Coronary artery (tissue), 2 donors: ENCODE data around the gene NBPF4.
"Not testable (repeated sequence)": the region's sequence is repeated elsewhere in the genome, so short reads cannot be mapped to it uniquely, and the experiment has no call there.

ENCODE experiments used
- DNase-seq: peaks from one replicate; pipeline ENCODE4 v3.0.0-alpha.2; 2017; ENCODE audit warnings: low spot score
- H3K27ac ChIP-seq, 2 donors: fragments of 200-600 bp; sonication (generic); one replicate each; pipeline ENCODE4 v1.5.1; 2016 to 2019
- H3K4me3 ChIP-seq: fragments of 200-600 bp; sonication (generic); 2 replicates; pipeline ENCODE4 v1.5.1; 2016; ENCODE audit warnings: mild to moderate bottlenecking, moderate library complexity

Gene NBPF4, protein sequence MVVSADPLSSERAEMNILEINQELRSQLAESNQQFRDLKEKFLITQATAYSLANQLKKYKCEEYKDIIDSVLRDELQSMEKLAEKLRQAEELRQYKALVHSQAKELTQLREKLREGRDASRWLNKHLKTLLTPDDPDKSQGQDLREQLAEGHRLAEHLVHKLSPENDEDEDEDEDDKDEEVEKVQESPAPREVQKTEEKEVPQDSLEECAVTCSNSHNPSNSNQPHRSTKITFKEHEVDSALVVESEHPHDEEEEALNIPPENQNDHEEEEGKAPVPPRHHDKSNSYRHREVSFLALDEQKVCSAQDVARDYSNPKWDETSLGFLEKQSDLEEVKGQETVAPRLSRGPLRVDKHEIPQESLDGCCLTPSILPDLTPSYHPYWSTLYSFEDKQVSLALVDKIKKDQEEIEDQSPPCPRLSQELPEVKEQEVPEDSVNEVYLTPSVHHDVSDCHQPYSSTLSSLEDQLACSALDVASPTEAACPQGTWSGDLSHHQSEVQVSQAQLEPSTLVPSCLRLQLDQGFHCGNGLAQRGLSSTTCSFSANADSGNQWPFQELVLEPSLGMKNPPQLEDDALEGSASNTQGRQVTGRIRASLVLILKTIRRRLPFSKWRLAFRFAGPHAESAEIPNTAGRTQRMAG

DNA sequence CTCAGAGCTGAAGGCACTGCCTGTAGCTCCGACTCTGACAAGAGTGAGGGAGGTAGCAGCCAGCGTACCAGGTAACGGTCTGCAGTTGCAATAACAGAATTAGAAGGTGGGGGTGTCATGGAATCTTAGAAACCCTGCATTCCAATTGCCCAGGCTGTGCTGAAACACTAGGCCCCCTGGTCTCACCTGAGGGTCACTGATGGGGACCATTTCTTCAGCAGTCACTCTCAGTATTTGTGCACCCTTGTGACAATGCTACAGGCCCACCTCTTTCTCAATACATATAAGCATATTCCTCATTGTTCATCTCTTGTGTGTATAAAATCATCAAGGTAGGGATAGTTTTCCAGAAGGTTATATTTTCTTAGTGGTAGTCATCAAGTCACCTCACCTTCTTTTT, at the start of gene NBPF4:
Gene NBPF4, minus strand, starts transcription at position 101 of the 400 bp plus-strand sequence. CDS start 315 bp downstream, outside the sequence.
- not testable (repeated sequence) for H3K4me3 ChIP-seq, DNase-seq, H3K27ac ChIP-seq

DNA sequence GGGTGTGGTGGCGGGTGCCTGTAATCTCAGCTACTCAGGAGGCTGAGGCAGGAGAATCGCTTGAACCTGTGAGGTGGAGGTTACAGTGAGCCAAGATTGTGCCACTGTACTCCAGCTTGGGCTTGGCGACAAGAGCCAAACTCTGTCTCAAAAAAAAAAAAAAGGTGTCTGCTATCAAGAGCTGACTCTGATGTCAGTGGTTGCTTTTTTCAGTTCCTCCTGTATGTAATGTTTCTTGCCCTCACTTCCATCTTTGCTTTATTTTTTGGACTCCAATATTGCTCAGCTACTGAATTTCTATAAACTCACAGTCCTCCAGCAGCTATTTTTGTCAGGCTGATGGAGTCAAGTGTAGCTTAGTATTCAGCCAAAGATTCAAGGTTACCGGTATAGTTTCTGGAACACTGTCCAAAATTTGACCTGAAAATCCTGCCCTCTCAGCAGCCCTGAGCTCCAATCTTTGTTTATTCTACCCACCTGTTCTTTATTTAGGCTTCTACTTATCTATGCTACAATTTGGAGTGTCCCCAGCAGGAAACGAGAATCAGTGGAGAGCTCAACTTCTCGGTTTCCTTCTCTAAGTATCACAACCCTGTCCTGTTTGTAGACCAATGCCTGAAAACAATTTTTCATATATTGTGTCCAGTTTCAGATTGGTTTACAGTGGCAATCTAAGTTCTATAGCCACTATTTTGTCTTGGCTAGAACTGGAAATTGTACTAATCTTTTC, 38.8 kb upstream of the NBPF4 start:
- not testable (repeated sequence) for H3K27ac ChIP-seq, H3K4me3 ChIP-seq, DNase-seq

DNA sequence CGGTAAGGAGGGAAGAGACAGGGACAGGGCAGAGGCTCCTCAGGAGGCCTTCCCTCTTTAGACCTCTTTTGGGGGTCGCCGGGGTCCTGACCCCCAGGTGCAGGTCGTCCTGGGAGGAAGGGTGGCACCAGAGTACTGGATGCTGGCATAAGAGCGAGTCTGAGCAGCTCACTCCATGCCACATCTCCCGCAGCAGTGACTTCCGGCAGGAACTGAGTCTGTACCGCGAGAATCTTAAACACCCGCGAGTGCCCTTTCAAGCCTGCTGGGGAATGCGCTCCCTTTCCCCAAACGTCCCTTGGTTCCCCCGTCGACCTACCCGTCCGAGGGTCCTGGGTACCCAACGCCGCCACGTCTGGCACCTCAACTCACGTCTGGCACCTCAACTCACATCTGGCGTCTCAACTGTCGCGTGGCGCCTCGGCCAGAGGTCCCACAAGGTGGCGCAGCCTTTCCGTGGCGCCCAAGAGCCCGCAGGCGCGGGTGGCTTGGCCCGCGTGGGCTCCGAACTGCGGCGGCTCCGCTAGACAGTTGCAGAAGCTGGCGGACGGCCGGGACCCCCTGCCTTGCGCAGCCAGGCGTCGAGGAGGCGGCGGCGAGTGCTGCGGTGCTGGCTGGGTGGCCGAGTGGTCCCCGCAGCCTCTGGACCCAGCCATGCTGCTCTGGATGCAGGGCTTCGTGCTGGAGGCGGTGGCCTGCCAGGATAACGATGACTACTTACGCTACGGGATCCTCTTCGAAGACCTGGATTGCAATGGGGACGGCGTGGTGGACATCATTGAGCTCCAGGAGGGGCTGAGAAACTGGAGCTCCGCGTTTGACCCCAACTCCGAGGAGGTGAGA, 28.8 kb upstream of the NBPF4 start:
- not testable (repeated sequence) for DNase-seq, H3K4me3 ChIP-seq, H3K27ac ChIP-seq

DNA sequence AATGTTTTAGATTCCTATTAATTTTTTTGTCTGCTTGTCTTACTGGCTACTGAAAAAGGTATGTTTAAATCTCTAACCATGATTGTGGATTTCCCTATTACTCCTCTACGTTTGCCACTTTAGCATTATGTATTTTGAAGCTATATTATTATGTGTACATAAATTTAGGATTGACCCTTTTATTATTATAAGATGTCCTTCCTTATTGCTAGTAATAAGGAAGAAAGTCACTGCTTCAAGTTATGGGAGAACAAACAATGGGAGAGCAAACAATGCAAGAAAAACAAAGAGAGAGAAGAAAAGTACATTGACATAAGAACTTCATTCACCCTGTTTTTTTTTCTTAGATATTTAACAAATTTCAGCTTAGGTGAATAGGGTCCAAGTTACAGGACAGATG, 23.2 kb upstream of the NBPF4 start:
- not testable (repeated sequence) for H3K4me3 ChIP-seq, H3K27ac ChIP-seq, DNase-seq

DNA sequence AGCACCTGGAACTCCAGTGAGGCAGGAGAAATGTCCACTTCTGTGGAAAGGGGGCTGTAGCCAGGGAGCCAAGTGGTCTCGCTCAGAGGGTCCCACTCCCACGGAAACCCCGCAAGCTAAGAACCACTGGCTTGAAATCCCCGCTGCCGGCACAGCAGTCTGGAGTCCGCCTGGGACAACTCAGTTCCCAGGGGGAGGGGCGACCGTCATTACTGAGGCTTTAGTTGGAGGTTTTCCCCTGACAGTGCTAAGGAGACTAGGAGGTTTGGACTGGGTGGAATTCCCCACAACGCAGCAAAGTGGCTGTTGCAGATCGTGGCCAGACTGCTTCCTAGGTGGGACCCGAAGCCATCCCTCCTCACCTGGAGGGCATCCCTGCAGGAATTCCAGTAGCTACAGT, 18.1 kb upstream of the NBPF4 start:
- not testable (repeated sequence) for DNase-seq, H3K4me3 ChIP-seq, H3K27ac ChIP-seq

DNA sequence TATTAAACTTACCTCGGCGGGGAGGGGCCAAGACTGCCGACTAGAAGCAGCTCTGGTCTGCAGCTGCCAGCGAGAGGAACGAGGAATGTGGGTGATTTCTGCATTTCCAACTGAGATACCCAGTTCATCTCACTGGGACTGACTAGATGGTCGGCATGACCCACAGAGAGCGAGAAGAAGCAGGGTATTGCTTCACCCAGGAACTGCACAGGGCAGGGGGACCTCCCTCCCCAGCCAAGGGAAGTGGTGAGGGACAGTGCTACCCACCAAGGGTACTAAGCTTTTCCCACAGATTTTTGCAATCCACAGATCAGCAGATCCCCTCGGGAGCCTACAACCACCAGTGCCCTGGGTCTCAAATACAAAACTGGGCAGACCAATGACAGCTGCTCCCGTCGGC, 17.6 kb upstream of the NBPF4 start:
- H3K27ac ChIP-seq, H3K4me3 ChIP-seq, DNase-seq: not testable (repeated sequence)

DNA sequence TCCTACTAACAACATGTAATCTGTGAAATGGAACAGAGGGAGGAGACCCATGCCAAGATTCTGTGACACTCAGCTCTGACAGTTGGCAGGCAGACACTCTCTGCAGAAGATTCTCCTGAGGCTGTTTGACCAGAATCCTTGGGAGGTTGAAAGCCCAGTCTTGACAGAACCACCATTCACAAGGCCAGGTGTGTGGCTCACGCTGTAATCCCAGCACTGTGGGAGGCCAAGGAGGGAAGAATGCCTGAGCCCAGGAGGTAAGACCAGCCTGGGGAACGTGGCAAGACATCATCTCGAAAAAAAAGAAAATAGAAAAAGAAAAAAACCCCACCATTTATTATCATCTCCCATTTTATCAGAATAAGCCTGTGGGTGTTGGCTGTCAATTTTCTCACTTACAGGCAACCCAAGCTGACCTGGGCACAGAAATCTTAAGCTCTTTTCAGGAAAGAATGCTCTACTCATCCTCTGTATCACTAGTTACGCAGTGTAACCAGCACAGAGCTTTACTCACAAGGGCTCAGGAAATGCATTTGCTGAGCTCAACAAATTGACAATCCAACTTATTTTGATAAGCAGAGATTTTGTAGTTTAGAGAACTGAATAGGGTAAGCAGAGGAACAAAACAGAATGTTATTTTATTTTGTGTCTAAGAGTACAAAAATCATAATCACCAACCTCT, 16.8 kb upstream of the NBPF4 start:
- DNase-seq, H3K27ac ChIP-seq, H3K4me3 ChIP-seq: not testable (repeated sequence)

DNA sequence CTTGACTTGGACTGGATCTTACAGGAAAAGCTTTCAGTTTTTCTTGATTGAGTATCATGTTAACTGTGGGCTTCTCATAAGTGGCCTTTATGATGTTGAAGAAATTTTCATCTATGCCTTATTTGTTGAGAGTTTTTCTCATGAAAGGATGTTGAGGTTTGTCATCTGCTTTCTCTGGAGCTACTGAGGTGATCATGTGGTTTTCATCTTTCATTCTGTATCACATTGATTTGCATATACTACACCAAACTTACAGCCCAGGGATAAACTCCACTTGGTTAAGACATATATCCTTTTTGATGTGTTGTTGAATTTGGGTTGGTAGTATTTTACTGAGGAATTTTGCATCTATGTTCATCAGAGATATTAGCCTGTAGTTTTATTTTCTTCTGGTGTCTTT, 11.6 kb upstream of the NBPF4 start:
- DNase-seq, H3K4me3 ChIP-seq, H3K27ac ChIP-seq: not testable (repeated sequence)

DNA sequence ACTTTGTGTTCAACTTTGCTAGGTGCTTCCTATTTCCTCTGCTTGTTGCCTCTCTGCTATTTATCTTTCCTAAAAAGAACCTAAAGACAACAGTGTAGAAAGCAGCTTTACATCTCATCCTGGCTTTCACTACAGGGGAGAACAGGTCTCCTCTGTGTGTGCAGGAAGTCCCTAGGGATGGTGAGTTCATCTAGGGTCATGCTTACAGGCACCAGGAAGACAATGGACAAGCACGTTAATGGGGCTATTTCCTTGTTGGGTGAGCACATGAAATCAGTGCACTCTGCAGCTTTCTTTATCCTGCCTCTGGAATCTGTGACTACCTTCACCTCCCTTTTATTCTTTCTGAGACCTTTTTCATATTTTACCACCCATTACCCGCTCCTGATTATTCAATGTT, 4.5 kb downstream of the NBPF4 start:
- not testable (repeated sequence) for DNase-seq, H3K27ac ChIP-seq, H3K4me3 ChIP-seq

DNA sequence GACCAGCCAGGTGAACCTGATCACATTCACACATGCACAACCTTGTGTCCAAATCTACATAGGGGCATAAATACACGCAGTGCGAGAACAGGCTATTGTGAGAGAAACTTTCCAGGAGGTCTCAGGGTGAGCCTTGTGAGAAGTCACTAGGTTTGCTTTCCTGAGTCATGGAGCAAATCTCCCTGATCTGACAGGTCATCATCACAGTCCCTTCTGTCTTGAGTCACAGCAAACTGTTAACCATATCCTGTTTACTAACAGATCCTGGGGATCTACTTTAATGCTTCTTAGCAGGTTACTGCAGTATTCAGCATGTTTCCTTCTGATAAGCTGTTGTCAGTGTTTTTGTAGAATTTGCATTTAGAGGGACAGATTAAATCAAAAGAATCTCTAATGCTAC, 8.6 kb downstream of the NBPF4 start:
- not testable (repeated sequence) for H3K4me3 ChIP-seq, H3K27ac ChIP-seq, DNase-seq

DNA sequence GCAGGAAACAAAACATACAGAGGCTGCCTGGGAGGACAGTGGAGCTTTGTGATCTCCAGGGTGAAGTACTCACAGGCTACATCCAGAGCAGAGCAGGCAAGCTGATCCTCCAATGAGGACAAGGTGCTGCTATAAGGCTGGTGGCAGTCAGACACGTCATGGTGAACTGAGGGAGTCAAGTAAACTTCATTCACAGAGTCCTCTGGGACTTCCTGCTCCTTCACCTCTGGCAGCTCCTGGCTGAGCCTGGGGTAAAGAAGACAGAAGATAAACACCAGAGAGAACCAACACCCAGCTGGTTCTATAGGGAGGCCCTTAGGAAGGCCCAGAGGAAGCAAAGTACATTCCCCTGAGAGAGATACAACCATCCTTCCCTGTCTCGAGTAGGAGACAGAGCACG, 11.7 kb downstream of the NBPF4 start:
- H3K4me3 ChIP-seq, H3K27ac ChIP-seq, DNase-seq: not testable (repeated sequence)

DNA sequence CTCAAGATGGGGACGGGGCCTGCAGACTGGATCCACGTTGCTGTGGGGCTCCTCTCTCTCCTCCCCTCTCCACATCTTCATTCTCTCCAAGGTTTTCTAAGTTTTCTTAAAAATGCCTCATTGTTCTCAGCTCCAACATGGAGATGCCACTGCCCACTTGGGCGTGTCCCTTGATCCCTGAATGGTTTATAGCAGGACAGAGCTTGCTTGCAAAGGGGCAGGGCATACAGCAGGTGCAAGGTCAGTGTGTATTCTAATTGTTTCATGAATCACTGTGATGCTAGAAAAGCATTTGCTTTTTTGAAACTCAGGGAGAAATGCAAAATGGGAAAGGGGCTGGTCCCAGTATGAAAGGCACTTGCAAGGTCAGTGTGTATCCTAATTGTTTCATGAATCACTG, 13.9 kb downstream of the NBPF4 start:
- DNase-seq, H3K4me3 ChIP-seq, H3K27ac ChIP-seq: not testable (repeated sequence)

DNA sequence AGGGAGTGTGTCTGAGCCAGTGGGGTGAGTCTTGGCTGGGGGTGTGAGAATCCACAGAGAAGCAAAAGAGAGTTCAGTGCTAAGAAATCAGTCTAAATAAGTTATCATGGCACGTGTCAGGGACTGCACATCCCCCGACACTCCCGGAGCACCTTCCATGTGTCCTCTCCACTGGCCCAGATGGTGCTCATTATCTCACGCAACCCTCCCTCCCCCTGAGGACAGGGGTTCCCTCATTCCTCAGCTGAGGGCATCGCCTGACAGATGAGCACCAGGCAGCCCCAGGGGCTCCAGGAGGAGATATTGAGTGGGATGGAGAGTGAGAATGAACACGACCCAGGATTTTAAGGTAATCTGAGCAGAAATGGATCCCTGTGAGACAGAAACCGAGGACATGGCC, 16.1 kb downstream of the NBPF4 start:
- not testable (repeated sequence) for H3K27ac ChIP-seq, H3K4me3 ChIP-seq, DNase-seq

DNA sequence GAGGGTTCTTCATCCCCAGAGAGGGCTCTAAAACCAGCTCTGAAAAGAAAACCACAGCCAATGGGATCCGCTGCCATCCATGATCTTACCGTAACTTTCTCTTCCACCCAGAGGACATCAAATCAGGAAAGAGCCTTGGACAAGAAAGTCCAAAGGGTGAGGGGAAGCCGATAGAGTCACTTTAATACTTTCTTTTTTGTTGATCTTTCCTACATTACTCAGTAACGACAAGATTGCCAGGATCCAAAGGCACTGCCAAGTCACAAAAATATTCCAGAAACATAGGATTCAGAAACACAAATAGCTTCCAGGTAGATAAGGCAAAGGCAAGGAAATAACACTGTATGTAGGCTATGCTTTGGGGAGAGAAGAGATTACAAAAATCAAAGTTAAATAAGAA, 17.0 kb downstream of the NBPF4 start:
- not testable (repeated sequence) for DNase-seq, H3K27ac ChIP-seq, H3K4me3 ChIP-seq

DNA sequence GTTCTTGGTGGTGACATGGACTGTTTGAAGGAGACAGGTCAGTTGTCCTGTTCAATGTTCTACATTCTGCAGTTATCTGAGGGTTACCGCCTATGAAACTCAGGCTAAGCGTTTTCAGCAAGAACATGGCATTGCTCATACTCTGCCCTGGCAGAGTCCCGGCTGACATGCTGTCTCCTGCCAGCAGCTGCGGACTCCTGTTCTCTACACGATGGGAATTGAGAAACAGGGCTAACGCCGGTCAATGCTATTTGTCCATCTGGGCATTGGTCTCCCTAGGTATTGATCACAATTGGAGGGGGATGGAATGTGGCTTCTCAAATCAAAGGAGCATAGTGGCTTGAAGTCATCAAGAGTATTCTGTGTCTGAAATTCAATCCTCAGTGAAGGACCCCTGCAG, 20.6 kb downstream of the NBPF4 start:
- H3K4me3 ChIP-seq, H3K27ac ChIP-seq, DNase-seq: not testable (repeated sequence)

DNA sequence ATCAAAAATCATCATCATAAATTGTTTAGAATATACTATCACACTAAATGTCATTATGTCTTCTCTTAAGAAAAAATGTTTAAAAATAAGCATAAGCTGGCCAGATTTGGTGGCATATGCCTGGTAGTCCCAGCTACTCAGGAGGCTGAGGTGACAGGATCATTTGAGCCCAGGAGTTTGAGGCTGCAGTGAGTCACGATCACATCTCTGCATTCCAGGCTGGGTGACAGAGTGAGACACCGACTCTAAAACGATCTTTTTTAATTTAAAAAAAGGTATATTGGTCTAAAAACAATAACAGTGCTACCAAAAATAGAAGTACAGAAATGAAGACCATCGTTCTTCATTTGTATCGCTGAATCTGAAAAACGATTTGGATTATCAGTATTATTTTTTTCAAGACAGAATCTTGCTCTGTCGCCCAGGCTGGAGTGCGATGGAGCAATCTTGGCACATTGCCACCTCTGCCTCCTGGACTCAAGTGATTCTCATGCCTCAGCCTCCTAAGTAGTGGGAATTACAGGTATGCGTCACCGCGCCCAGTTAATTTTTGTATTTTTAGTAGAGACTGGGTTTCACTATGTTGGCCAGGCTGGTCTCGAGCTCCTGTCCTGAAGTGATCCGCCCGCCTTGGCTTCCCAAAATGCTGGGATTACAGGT, 26.2 kb downstream of the NBPF4 start:
- DNase-seq, H3K27ac ChIP-seq, H3K4me3 ChIP-seq: not testable (repeated sequence)

DNA sequence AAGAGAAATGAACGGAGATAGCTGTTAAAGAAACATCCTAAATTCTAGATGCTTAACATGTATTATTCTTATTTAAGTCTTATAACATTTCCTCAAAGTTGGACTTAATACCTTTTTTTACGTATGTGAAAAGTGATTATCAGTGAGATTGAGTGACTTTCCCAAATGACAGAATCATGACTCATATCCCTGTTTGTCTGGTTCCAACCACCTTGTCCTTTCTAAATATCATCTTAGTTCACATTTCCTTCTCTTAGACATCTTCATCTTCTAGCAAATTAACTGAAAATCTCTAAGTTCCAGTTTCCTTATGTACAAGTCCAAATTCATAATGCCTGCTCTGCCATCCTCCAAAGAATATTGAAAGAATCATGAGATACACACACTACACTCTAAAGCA, 26.9 kb downstream of the NBPF4 start:
- not testable (repeated sequence) for DNase-seq, H3K4me3 ChIP-seq, H3K27ac ChIP-seq
